Esophagus muscularis mucosa (tissue), 4 donors: Measurements from ENCODE around the gene MAP3K10.

Experiments
- CTCF ChIP-seq, 3 experiments: fragments of 200-600 bp in 2 of 3; fragments of 450-650 bp in 1 of 3; sonication (generic) in 2 of 3; IDR thresholded peaks; one replicate each; pipeline ENCODE4 v1.5.1; 2017 to 2019; ENCODE audit warnings: antibody characterized with exemption in 3 of 3, mild to moderate bottlenecking in 2 of 3, moderate library complexity in 1 of 3
- EP300 ChIP-seq: sonication (generic); formaldehyde crosslinking; IDR thresholded peaks from one replicate; pipeline ENCODE4 v1.6.1; 2017; ENCODE audit warnings: antibody characterized with exemption
- POLR2A ChIP-seq: fragments of 450-650 bp; IDR thresholded peaks from one replicate; pipeline ENCODE4 v1.6.1; 2017; ENCODE audit warnings: antibody characterized with exemption, moderate library complexity, mild to moderate bottlenecking, low read depth

GRCh38 chr19:40228346-40228745 lies 37.1 kb downstream of the MAP3K10 start:
- TF ChIP-seq CTCF (IDR thresholded peaks at IDR 0.05) (no peak), EP300 (no peak), POLR2A (no peak)
